NCI-H2227 (cell line): ENCODE measurements around the gene REEP1.

Experiments used
- DNase-seq: peaks from one replicate; lab custom pipeline; 2025; ENCODE audit not compliant: unreplicated experiment; lab: John Stamatoyannopoulos, UW

REEP1 gene

GRCh38 chr2:86308356-86308755, 29.1 kb downstream of the REEP1 start:
- DNase-seq, result no peak

GRCh38 chr2:86307431-86307830, 30.0 kb downstream of the REEP1 start:
- DNase-seq, result no peak

GRCh38 chr2:86305915-86306254, 31.5 kb downstream of the REEP1 start:
- DNase-seq, result no peak

DNA sequence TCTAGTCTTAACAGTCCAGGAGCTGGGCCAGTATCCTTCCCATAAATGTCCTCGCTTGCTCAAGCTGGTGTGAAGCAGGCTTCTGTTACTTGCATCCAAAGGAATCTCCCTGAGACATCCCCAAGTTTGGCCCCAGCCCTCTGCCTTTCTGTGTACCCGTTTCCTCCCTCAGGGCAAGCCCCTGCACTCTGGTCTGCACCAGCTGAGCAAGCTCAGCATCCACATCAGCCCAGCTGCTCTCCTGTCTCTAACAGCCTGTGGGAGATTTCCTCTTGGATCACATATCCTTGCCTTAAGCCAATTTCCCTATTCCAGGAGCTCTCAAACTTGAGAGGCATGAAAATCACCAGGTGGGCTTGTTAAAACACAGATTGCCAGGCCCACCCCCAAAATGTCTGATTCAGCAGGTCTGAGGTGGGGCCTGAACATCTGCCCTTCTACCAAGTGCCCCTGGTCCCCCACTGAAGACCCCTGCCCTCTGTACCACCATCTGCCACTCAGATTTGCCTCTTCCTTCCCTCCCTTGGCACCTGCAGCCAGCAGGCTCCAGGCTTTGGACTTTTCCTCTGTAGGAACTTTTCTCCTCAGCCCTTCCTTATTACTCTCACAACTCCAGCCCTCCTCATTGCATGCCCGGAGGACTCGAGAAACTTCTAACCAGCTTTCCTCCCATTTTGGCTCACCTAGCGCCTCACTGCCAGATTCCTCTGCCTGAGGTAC, 32.1 kb downstream of the REEP1 start:
- DNase-seq, result no peak

- peak; percentile 8 for DNase-seq
These were observed 33.0 kb downstream of the REEP1 start for GRCh38 chr2:86304416-86304815.

GRCh38 chr2:86302320-86302719, 35.1 kb downstream of the REEP1 start:
- peak; percentile 34 for DNase-seq

DNA sequence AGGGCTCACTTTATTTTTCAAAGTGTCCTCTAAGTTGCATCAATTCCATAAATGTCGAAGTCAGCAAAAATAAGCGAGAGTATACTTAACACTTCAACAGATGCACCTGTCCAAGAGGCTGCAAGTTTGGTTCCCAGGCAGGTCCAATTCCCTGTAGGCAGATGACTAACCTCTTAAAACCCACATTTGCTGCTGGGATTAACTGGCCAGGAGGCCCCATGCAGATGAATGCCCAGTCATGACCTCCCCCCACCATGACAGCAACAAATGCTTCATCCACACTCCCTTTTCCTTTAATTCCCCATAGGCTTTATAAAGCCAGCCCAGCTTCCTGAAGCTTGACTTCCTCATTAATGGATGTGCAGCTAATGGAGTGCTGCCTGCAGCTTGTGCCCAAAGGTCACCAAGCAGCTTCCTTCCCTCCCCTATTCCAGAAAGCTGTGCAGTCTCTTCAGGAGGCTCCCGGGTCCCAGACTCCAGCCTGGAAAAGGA, 35.7 kb downstream of the REEP1 start:
- peak; percentile 34 for DNase-seq

DNA sequence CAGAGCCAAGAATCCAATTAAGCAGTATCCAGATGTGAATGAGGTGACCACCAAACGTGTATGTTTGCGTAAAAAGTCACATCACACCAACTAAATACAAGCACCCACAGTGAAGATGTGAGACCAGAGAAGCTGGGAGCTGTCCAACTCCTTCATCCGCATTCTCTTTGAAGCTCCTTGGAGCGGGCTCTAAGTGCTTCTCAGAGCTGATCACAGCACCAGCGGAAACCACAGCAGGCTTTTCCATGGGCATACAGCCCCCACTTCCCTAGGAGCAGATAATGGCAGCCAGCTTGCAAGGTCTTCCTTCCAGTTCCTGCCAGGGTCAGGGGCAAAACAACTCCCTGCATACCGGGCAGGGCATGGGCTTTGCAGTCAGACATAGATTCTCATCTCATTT, 36.4 kb downstream of the REEP1 start:
- no peak for DNase-seq

DNA sequence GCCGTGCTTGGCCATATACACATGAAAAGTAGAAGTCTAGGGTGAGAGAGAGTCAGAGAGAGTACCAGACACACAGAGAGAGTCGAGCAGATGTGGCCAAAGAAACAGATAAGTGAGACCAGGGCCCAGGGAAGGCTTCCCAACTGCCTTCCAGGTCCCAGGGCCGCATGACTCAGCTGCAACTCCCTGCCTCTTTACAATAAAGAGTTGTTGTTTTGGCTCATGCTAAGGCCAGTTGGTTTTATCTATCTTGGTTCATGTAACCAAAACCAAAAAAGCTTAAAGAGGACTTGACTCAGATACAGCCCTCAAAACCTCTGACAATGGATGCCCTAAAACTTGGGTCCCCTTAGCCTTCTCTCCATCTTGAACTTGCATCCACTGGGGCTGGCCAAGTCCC, 36.9 kb downstream of the REEP1 start:
- DNase-seq, result no peak

GRCh38 chr2:86298411-86299390, 38.7 kb downstream of the REEP1 start:
- DNase-seq, result no peak

DNA sequence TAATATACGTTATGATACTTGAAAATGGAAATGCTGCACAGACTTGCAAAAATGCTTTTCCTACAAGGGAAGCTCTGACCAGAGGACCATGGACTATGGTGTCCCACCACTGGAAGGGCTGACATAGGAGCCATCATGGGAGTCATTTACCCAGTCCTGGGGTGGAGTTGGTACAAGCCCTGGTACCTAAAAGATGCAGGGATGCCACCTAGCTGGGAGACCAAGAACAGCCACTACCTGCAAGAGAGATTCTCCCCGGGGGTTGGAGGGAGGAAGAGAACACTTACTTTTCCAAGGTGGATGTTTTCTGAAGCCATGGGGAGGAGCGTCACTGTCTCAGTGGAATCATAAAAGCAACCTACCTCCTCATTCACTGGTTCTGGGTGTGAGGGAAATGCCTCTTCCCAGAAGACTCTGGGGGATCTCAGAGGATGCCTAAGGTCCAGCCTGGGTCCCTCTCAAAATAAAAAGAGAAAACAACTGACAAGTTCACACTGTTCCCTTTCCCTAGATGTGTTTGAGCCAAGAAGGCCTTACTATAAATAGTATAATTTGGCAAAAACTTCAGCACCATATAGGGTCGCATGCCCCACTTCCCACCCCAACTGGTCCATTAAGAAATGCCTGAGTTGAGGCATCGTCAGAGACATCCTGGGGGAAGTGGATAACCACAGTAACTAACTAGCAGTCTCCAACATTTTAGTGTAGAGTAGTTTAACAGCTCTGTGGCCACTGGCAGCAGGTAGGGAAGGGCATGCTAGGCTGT, 39.9 kb downstream of the REEP1 start:
- no peak for DNase-seq

DNA sequence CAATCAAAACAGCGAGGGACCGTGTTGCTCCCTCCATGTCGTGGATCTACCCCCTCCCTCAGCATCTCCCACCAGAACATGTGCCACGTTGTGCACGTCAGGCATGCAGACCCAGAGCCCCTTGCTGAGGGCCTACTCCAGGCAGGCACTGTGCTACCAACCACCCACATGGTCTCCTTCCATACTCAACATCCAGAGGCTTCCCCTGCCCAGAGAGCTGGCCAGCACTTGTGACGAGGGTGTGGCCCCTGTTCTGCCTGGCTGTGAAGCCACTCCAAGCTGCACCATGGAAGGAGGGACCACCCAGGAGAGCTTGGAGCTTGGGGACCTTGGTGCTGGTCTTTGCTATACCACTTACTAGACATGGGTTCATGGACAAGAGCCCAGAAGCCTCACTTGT, 40.5 kb downstream of the REEP1 start:
- no peak for DNase-seq

GRCh38 chr2:86295066-86295465, 42.4 kb downstream of the REEP1 start:
- DNase-seq, result no peak

GRCh38 chr2:86293612-86294011, 43.8 kb downstream of the REEP1 start:
- no peak for DNase-seq

GRCh38 chr2:86292571-86293515, 44.6 kb downstream of the REEP1 start:
- DNase-seq, result no peak

DNA sequence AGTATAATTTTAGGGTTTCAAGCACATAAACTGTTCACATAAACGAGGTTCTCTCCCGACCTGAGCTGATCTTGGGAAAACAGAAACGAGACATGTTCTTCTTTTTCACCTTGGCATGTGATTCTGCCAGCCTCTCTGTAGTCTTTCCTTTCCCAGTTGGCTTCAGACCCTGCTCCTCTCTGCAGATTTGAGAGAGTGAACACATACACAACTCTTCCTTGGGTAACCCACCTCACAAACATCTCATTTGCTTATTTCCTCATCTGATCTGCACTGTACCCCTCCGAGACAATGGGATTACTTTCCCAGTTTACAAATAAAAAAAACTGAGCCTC, 46.1 kb downstream of the REEP1 start:
- DNase-seq, result no peak

DNA sequence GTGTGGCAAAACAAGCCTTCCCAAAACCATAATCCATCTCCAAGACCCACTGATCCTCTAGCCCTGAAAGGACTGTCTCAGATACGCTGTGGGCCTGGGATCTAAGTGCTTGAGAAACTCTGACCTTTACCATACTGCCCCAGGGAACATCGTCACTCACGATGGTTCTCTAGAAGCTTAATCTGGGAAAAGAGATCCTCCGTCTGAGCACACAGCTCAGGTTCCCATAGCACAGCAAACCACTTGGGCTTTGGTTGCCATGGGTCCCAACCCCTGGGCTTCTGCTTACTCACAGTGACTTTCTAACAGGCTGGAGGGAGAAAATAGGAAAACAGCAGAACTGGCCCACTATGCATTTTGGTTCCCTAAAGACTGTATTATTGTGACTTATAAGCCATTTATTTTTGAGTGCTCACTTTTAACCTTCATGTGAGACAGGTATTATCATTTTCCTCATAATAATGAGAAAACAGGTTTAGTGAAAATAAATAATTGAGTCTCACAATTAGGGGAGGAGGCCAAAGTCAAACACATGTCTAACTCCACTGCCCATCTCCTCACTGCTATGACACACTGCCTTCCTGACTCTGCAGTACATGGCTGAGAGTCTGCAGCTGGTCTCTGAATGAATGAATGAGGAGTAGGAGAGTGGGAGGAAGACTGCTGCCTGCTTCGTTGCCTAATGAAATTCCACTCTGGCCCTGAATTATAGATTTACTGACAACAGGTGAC, 46.7 kb downstream of the REEP1 start:
- peak; percentile 14 for DNase-seq

DNA sequence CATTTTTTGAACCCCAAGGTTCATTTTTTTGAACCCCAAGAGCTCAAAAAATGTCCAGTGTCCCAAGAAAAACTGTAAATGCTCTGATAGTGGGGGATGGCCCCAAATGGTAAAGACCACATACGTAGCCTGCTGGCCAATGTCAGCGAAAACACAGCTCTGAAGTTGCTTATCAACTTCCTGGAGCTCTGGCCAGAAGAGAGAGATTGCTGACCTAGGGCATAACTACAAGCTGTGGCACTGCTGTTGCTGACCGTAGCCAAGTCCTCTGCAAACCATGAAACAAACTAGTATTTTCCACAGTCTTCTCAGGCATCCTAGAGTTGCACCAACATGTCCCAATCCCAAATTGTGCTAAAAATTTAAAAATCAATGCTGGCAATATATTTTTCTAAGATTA, 50.9 kb downstream of the REEP1 start:
- no peak for DNase-seq

DNA sequence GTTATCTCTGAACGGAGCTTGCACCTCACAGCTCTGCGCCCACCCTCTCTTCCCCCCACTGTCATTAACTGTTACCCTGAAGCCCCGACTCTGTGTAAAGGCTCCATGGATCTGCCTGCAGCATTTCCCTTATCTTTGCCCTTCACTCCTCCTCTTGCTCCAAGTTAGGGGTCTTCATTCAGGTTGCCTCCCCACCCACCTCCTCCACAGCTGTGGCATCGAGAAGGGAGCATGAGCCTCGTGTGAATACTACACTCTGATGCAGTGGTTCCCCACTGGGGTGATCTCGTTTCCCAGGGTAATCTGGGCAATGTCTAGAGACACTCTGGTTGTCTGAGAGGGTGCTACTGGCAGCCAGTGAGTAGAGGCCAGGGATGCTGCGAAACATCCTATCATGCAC, 51.4 kb downstream of the REEP1 start:
- DNase-seq, result no peak

- DNase-seq, result no peak
These were observed 51.9 kb downstream of the REEP1 start for GRCh38 chr2:86285571-86285970.
